Neural crest cell (in vitro differentiated cells): ENCODE measurements around the gene P3H4. TPM values are rescaled to one million over a fixed set of nuclear protein-coding genes. Genes with fewer than 3 reads are reported as not detected.

Source experiments
- DNase-seq: peaks from one replicate; pipeline ENCODE4 v3.0.0; 2021; ENCODE audit warnings: low read depth, mixed read lengths, low spot score
- H3K27ac Mint-ChIP-seq: one replicate; pipeline ENCODE4 v1.8.0; 2021; ENCODE audit warnings: mild to moderate bottlenecking, mixed read lengths; ENCODE audit not compliant: unreplicated experiment
- H3K27me3 Mint-ChIP-seq: 2 replicates; pipeline ENCODE4 v1.8.0; 2021; ENCODE audit warnings: low read depth, mild to moderate bottlenecking, mixed read lengths
- H3K36me3 Mint-ChIP-seq: 2 replicates; pipeline ENCODE4 v1.8.0; 2021; ENCODE audit warnings: low read depth, mild to moderate bottlenecking, mixed read lengths
- H3K4me1 Mint-ChIP-seq: 2 replicates; pipeline ENCODE4 v1.8.0; 2021; ENCODE audit warnings: mixed read lengths
- H3K4me3 Mint-ChIP-seq: one replicate; pipeline ENCODE4 v1.8.0; 2021; ENCODE audit warnings: mild to moderate bottlenecking, mixed read lengths
- H3K9me3 Mint-ChIP-seq: 2 replicates; pipeline ENCODE4 v1.8.0; 2021; ENCODE audit warnings: mixed read lengths
- CTCF ChIP-seq: fragments of 200-600 bp; sonication (generic); conservative IDR thresholded peaks from 2 replicates; pipeline ENCODE4 v1.5.0; 2021; ENCODE audit warnings: antibody characterized with exemption, mild to moderate bottlenecking
- total RNA-seq: library from RNA; stranded (reverse); gene quantifications from 2 replicates; pipeline ENCODE4 v1.2.1, GENCODE V29; 2021

The P3H4 gene
- total RNA-seq, 1 donor from 2014 or later: 42.3 TPM

GRCh38 chr17:41771389-41772206 is 40.2 kb downstream of the P3H4 start:
- DNase-seq: no peak
- H3K36me3 Mint-ChIP-seq: no peaks in the 10 kb centered on the region
- H3K4me3 Mint-ChIP-seq: no peak overlapping the region
- no peaks in the 10 kb centered on the region for H3K9me3 Mint-ChIP-seq
- peaks cover 37% of the 10 kb centered on the region for H3K4me1 Mint-ChIP-seq
- no peaks in the 10 kb centered on the region for H3K27me3 Mint-ChIP-seq
- TF ChIP-seq CTCF: no peak
- H3K27ac Mint-ChIP-seq: no peak overlapping the region

- TF ChIP-seq CTCF: no peak
- DNase-seq: no peak
- Mint-ChIP-seq H3K4me3 (no peak overlapping the region), H3K9me3 (no peaks in the 10 kb centered on the region), H3K27ac (no peak overlapping the region), H3K36me3 (no peaks in the 10 kb centered on the region), H3K4me1 (peaks cover 22% of the 10 kb centered on the region), H3K27me3 (no peaks in the 10 kb centered on the region)
Observed at GRCh38 chr17:41769985-41770384, 41.8 kb downstream of the P3H4 start.

- H3K4me3 Mint-ChIP-seq: no peak overlapping the region
- TF ChIP-seq CTCF: no peak
- no peaks in the 10 kb centered on the region for H3K36me3 Mint-ChIP-seq
- H3K9me3 Mint-ChIP-seq: no peaks in the 10 kb centered on the region
- peaks cover 18% of the 10 kb centered on the region for H3K4me1 Mint-ChIP-seq
- H3K27me3 Mint-ChIP-seq: no peaks in the 10 kb centered on the region
- H3K27ac Mint-ChIP-seq: no peak overlapping the region
- no peak for DNase-seq
Observed at GRCh38 chr17:41769346-41769862, 42.3 kb downstream of the P3H4 start.

GRCh38 chr17:41768682-41769288 is 43.0 kb downstream of the P3H4 start:
- no peak for DNase-seq
- Mint-ChIP-seq H3K27me3 (no peaks in the 10 kb centered on the region), H3K4me3 (no peak overlapping the region), H3K27ac (peak overlapping the region; percentile 67), H3K9me3 (no peaks in the 10 kb centered on the region), H3K4me1 (peaks cover 12% of the 10 kb centered on the region), H3K36me3 (no peaks in the 10 kb centered on the region)
- no peak for TF ChIP-seq CTCF

- no peaks in the 10 kb centered on the region for H3K36me3 Mint-ChIP-seq
- H3K27me3 Mint-ChIP-seq: no peaks in the 10 kb centered on the region
- no peak overlapping the region for H3K4me3 Mint-ChIP-seq
- peaks cover under 1% of the 10 kb centered on the region for H3K4me1 Mint-ChIP-seq
- no peak for TF ChIP-seq CTCF
- H3K27ac Mint-ChIP-seq: no peak overlapping the region
- no peaks in the 10 kb centered on the region for H3K9me3 Mint-ChIP-seq
- no peak for DNase-seq
Observed at GRCh38 chr17:41767324-41768042, 44.3 kb downstream of the P3H4 start.
